ENCODE results near the gene ELP6. TPM values are rescaled to one million over a fixed set of nuclear protein-coding genes. Genes with fewer than 3 reads are reported as not detected.

The ELP6 gene
- total RNA-seq, 1 experiment from 2014 or later: 62.0 TPM

DNA sequence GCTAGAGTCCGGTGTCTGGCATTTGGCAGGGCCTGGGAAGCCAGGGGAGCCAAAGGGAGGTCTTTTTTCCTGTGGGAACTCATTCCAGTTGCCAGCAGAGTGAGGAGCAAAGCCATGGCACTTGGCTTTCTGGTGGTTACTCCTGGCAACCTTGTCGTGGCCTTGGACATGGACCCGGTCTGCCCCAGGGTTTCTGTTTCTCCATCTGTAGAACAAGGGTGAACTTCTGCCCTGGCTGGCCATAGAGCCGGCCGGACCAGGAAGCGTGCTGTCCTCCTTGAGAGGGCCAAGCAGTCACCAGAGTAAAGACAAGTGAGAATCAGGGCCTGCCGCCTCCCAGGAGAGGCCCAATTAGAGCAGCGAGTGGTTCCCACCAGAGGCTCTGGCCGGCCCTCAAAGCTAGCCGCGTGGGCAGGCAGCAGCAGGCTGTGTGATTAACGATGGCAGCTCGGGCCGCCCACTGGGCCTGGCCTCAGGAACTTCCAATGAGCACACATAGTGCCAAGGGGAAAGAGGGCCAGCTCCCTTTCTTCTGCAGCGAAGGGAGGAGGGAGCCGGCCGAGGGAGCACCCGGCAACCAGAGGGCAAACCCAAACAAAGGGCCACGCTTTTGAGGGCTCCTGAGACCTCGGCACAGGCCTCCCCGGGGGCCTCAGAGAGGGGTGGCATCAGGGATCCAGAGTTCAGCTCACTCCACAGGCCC is 29.1 kb upstream of the ELP6 start:
- no peaks in the 10 kb centered on the region for H3K4me1 Mint-ChIP-seq
- H3K4me3 Mint-ChIP-seq: no peak overlapping the region
- no peaks in the 10 kb centered on the region for H3K36me3 Mint-ChIP-seq
- H3K9me3 Mint-ChIP-seq: peaks cover 4% of the 10 kb centered on the region
- CTCF ChIA-PET: interaction anchor here (0.6 to 1.7 kb wide), 2 partner anchors 20 to 232 kb away, joined by 4 to 5 read pairs; no protein-coding TSS in a partner anchor
- TF ChIP-seq SOX15 (CRISPR knock-in tag; IDR thresholded peaks at IDR 0.05) (no peak), NR3C1 (CRISPR knock-in tag; conservative IDR thresholded peaks at IDR 0.05; ENCODE audit: low read depth) (no peak), ZNF263 (CRISPR knock-in tag; IDR thresholded peaks at IDR 0.05; ENCODE audit: low read depth) (no peak), KAT7 (CRISPR knock-in tag; IDR thresholded peaks at IDR 0.05; ENCODE audit: borderline replicate concordance) (no peak), AFF4 (CRISPR knock-in tag; IDR thresholded peaks at IDR 0.05; ENCODE audit: borderline replicate concordance) (no peak), NR1H2 (CRISPR knock-in tag; IDR thresholded peaks at IDR 0.05) (no peak), IRF2 (CRISPR knock-in tag; IDR thresholded peaks at IDR 0.05; ENCODE audit: borderline replicate concordance, low read depth) (no peak), ZNF121 (CRISPR knock-in tag; IDR thresholded peaks at IDR 0.05) (no peak), FOXJ3 (CRISPR knock-in tag; IDR thresholded peaks at IDR 0.05; ENCODE audit: borderline replicate concordance) (no peak), PRRX2 (CRISPR knock-in tag; IDR thresholded peaks at IDR 0.05) (no peak), ZNF232 (CRISPR knock-in tag; IDR thresholded peaks at IDR 0.05) (no peak), TEAD1 (CRISPR knock-in tag; IDR thresholded peaks at IDR 0.05) (no peak), E2F5 (CRISPR knock-in tag; IDR thresholded peaks at IDR 0.05) (no peak)
- TF ChIP-seq, protein P1, sequence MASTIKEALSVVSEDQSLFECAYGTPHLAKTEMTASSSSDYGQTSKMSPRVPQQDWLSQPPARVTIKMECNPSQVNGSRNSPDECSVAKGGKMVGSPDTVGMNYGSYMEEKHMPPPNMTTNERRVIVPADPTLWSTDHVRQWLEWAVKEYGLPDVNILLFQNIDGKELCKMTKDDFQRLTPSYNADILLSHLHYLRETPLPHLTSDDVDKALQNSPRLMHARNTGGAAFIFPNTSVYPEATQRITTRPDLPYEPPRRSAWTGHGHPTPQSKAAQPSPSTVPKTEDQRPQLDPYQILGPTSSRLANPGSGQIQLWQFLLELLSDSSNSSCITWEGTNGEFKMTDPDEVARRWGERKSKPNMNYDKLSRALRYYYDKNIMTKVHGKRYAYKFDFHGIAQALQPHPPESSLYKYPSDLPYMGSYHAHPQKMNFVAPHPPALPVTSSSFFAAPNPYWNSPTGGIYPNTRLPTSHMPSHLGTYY (CRISPR knock-in tag; IDR thresholded peaks at IDR 0.05): no peak
- TF ChIP-seq, protein P2, sequence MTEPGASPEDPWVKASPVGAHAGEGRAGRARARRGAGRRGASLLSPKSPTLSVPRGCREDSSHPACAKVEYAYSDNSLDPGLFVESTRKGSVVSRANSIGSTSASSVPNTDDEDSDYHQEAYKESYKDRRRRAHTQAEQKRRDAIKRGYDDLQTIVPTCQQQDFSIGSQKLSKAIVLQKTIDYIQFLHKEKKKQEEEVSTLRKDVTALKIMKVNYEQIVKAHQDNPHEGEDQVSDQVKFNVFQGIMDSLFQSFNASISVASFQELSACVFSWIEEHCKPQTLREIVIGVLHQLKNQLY (CRISPR knock-in tag; IDR thresholded peaks at IDR 0.05): no peak
- TF ChIP-seq, protein P3, sequence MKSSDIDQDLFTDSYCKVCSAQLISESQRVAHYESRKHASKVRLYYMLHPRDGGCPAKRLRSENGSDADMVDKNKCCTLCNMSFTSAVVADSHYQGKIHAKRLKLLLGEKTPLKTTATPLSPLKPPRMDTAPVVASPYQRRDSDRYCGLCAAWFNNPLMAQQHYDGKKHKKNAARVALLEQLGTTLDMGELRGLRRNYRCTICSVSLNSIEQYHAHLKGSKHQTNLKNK (CRISPR knock-in tag; IDR thresholded peaks at IDR 0.05): no peak
- TF ChIP-seq, protein P4, sequence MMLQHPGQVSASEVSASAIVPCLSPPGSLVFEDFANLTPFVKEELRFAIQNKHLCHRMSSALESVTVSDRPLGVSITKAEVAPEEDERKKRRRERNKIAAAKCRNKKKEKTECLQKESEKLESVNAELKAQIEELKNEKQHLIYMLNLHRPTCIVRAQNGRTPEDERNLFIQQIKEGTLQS (CRISPR knock-in tag; conservative IDR thresholded peaks at IDR 0.05): no peak
- TF ChIP-seq, protein P5, sequence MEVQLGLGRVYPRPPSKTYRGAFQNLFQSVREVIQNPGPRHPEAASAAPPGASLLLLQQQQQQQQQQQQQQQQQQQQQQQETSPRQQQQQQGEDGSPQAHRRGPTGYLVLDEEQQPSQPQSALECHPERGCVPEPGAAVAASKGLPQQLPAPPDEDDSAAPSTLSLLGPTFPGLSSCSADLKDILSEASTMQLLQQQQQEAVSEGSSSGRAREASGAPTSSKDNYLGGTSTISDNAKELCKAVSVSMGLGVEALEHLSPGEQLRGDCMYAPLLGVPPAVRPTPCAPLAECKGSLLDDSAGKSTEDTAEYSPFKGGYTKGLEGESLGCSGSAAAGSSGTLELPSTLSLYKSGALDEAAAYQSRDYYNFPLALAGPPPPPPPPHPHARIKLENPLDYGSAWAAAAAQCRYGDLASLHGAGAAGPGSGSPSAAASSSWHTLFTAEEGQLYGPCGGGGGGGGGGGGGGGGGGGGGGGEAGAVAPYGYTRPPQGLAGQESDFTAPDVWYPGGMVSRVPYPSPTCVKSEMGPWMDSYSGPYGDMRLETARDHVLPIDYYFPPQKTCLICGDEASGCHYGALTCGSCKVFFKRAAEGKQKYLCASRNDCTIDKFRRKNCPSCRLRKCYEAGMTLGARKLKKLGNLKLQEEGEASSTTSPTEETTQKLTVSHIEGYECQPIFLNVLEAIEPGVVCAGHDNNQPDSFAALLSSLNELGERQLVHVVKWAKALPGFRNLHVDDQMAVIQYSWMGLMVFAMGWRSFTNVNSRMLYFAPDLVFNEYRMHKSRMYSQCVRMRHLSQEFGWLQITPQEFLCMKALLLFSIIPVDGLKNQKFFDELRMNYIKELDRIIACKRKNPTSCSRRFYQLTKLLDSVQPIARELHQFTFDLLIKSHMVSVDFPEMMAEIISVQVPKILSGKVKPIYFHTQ (CRISPR knock-in tag; IDR thresholded peaks at IDR 0.05): no peak
- DNase-seq (ENCODE audit: low spot score) (no peak), ATAC-seq (no peak; the same call in 1 of the 2 replicates)
- POLR2A ChIA-PET: interaction anchor here (0.6 kb wide), 1 partner anchor 153 kb away, joined by 6 read pairs; no protein-coding TSS in a partner anchor
- no peak overlapping the region for H3K27ac Mint-ChIP-seq
- H3K27me3 Mint-ChIP-seq (ENCODE audit: low read depth): no peaks in the 10 kb centered on the region; the same call in 1 of the 2 replicates

Data from WTC11 (cell line).